Endothelial cell of umbilical vein (primary cell): ENCODE data around the gene MTMR4. TPM values are rescaled to one million over a fixed set of nuclear protein-coding genes. Genes with fewer than 3 reads are reported as not detected.

Experiments used
- BruUV-seq: library from RNA; stranded (reverse); fragments of 400-500 nt; replicated peaks from 2 replicates; lab custom pipeline; 2021; lab: Mats Ljungman, UMichigan
- CTCF ChIA-PET: fragments of 300-600, 350-600 bp; sonication (Branson Sonifier 250); formaldehyde crosslinking; loops from one replicate; lab custom pipeline; 2021; ENCODE audit warnings: antibody characterized with exemption, inconsistent platforms; lab: Charles Lee
- POLR2A ChIA-PET: fragments of 300-600, 350-600 bp; sonication (Branson Sonifier 250); formaldehyde crosslinking; loops from one replicate; lab custom pipeline; 2021; ENCODE audit warnings: antibody characterized with exemption, inconsistent platforms; lab: Charles Lee
- DNase-seq: peaks from one replicate; pipeline ENCODE4 v3.0.0-alpha.2; 2011; ENCODE audit warnings: low read depth, low spot score
- FAIRE-seq: peaks from 2 replicates; lab custom pipeline; 2011; peaks lifted over from hg19 to GRCh38; lab: Jason Lieb, UNC
- H2AFZ ChIP-seq: 2 replicates; pipeline ENCODE4 v1.6.0; 2012; ENCODE audit warnings: low read depth, low read length, control low read depth, inconsistent platforms
- H3K27ac ChIP-seq: 2 replicates; pipeline ENCODE4 v1.5.1; 2011; ENCODE audit warnings: low read depth, mild to moderate bottlenecking, control low read depth, low read length, moderate library complexity; ENCODE audit not compliant: insufficient read depth
- H3K27me3 ChIP-seq, 2 experiments: 2 replicates each; pipeline versions ENCODE4 v1.6.0 to v1.6.1; 2011; ENCODE audit warnings: low read length in 2 of 2, mixed read lengths in 1 of 2; ENCODE audit not compliant: control insufficient read depth in 2 of 2, insufficient read depth in 2 of 2
- H3K36me3 ChIP-seq, 2 experiments: 2 replicates in 1 of 2; 3 replicates in 1 of 2; pipeline ENCODE4 v1.5.1; 2011; ENCODE audit warnings: low read length in 2 of 2, mild to moderate bottlenecking in 1 of 2, moderate library complexity in 1 of 2; ENCODE audit not compliant: control insufficient read depth in 2 of 2, insufficient read depth in 2 of 2; ENCODE audit errors: extremely low read depth in 1 of 2
- H3K4me1 ChIP-seq: 3 replicates; pipeline ENCODE4 v1.5.1; 2011; ENCODE audit warnings: mild to moderate bottlenecking, low read length; ENCODE audit not compliant: control insufficient read depth, insufficient read depth; ENCODE audit errors: extremely low read depth
- H3K4me2 ChIP-seq: 2 replicates; pipeline ENCODE4 v1.6.1; 2011; ENCODE audit warnings: low read length, control low read depth, mixed read lengths; ENCODE audit not compliant: insufficient read depth
- H3K4me3 ChIP-seq, 3 experiments: fragments of 200-600 bp in 1 of 3; sonication (generic), shearing (Covaris generic) in 1 of 3; replicated peaks in 1 of 3; 2 replicates each; pipeline ENCODE4 v1.5.1; 2011 to 2016; ENCODE audit warnings: control low read depth in 3 of 3, low read length in 3 of 3, mild to moderate bottlenecking in 2 of 3, inconsistent platforms in 1 of 3, low read depth in 1 of 3, moderate library complexity in 1 of 3; ENCODE audit not compliant: insufficient read depth in 1 of 3
- H3K79me2 ChIP-seq: 2 replicates; pipeline ENCODE4 v1.6.0; 2012; ENCODE audit warnings: low read length, inconsistent platforms; ENCODE audit not compliant: control insufficient read depth, insufficient read depth
- H3K9ac ChIP-seq: replicated peaks from 2 replicates; pipeline ENCODE3; 2011; ENCODE audit warnings: low read length, control low read depth; ENCODE audit not compliant: insufficient read depth; ENCODE audit errors: extremely low read depth
- H3K9me1 ChIP-seq: replicated peaks from 3 replicates; pipeline ENCODE4 v1.6.0; 2011; ENCODE audit warnings: mild to moderate bottlenecking, low read length; ENCODE audit not compliant: control insufficient read depth, insufficient read depth; ENCODE audit errors: extremely low read depth
- H3K9me3 ChIP-seq: replicated peaks from 2 replicates; pipeline ENCODE4 v1.5.1; 2012; ENCODE audit warnings: low read length, inconsistent platforms; ENCODE audit not compliant: control insufficient read depth, insufficient read depth
- H4K20me1 ChIP-seq: replicated peaks from 2 replicates; pipeline ENCODE3; 2011; ENCODE audit warnings: mild to moderate bottlenecking, low read length; ENCODE audit not compliant: control insufficient read depth, insufficient read depth; ENCODE audit errors: extremely low read depth
- EZH2 ChIP-seq: IDR thresholded peaks from 2 replicates; pipeline ENCODE4 v1.6.1; 2012; ENCODE audit warnings: borderline replicate concordance, low read depth, mild to moderate bottlenecking, moderate library complexity, low read length, inconsistent platforms; ENCODE audit not compliant: severe bottlenecking
- FOS ChIP-seq: IDR thresholded peaks from 2 replicates; pipeline ENCODE4 v1.6.1; 2011; ENCODE audit warnings: mild to moderate bottlenecking, low read length, moderate library complexity, borderline replicate concordance; ENCODE audit not compliant: insufficient read depth
- GATA2 ChIP-seq: IDR thresholded peaks from 2 replicates; pipeline ENCODE4 v1.7.0; 2011; ENCODE audit warnings: low read depth, mild to moderate bottlenecking, moderate library complexity, mixed read lengths, low read length; ENCODE audit not compliant: insufficient read length, insufficient read depth
- JUN ChIP-seq: IDR thresholded peaks from 2 replicates; pipeline ENCODE4 v1.6.1; 2011; ENCODE audit warnings: borderline replicate concordance, low read depth; ENCODE audit not compliant: insufficient read length, insufficient read depth
- MYC ChIP-seq: IDR thresholded peaks from one replicate; pipeline ENCODE4 v1.6.1; 2011; ENCODE audit warnings: mild to moderate bottlenecking, low read depth, low read length
- POLR2A ChIP-seq: IDR thresholded peaks from 2 replicates; pipeline ENCODE4 v1.6.1; 2012; ENCODE audit warnings: low read depth, mild to moderate bottlenecking, control low read depth, low read length
- POLR2AphosphoS5 ChIP-seq: IDR thresholded peaks from 2 replicates; pipeline ENCODE4 v1.6.1; 2012; ENCODE audit warnings: low read depth, mild to moderate bottlenecking, control low read depth, low read length, moderate library complexity; ENCODE audit not compliant: insufficient read depth
- dilution Hi-C: fragments of 300-500 bp; cut with MboI; formaldehyde crosslinking; loops from one replicate; pipeline ENCODE4 v1.15.0; 2019; ENCODE audit warnings: low sequenced_read_pairs; ENCODE audit not compliant: extremely low pct_ligation_motif_present
- intact Hi-C: fragments of 100-400 bp; cut with micrococcal nuclease; formaldehyde crosslinking; loops from one replicate; pipeline ENCODE4 v1.10.0; 2022
- polyA plus RNA-seq, 4 experiments: library from polyadenylated mRNA; depleted of rRNA in 3 of 4; stranded (reverse) in 3 of 4; unstranded in 1 of 4; fragments of >200 nt; gene quantifications; 2 replicates each; pipeline versions ENCODE4 v1.2.1 to v1.2.3, GENCODE V29; 2011 to 2012; ENCODE audit warnings: missing spikeins in 1 of 4
- total RNA-seq: library from RNA; stranded (reverse); gene quantifications from 2 replicates; pipeline ENCODE4 v1.2.3, GENCODE V29; 2021
- TF ChIP-seq, protein P1 (sequence below), 2 donors: IDR thresholded peaks; 1 replicate in 1 of 2; 2 replicates in 1 of 2; pipeline ENCODE4 v1.5.1; 2011; ENCODE audit warnings: low read length in 2 of 2, mild to moderate bottlenecking in 2 of 2, moderate library complexity in 2 of 2, control low read depth in 1 of 2, inconsistent platforms in 1 of 2, low read depth in 1 of 2; ENCODE audit not compliant: insufficient read depth in 1 of 2; ENCODE audit errors: extremely low read depth in 1 of 2
- TF ChIP-seq, protein P2 (sequence below): IDR thresholded peaks from 2 replicates; pipeline ENCODE4 v1.6.1; 2011; ENCODE audit not compliant: insufficient read depth, insufficient read length

The MTMR4 gene
- total and polyA plus RNA-seq, 2 donors (not counting 3 experiments of a cell fraction or from before 2014, with no cell fraction given) = 25.1 to 41.0 TPM

DNA sequence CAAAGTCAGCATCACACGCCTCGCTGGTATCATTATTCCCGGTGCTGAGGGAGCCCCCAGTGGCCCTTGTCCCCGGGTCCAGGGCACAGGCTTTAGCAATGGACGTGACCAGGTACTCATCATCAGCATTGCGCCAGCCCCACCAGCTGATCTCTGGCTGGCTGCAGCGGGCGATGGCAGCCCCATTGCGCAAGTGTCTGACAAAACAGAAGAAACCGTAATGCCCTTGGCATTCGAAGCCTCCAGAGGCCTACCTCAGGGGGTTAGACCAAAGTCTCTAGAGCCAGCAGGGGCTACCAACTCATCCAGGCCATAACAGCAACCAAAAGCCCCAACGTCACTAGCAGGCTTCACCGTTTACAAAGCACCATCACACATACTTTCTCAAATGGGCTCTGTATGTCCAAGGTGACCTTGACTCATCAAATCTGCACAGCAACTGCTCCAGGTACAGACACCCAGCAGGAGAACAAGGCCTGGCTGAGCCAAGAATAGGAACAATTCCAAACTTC, 7.3 kb downstream of the MTMR4 start:
- H3K9me3 ChIP-seq = no peaks in the 10 kb centered on the region
- BruUV-seq = no TSS peak
- no peak for FAIRE-seq
- no peak overlapping the region for H2AFZ ChIP-seq
- no peak for DNase-seq
- CTCF ChIA-PET = no interaction called here
- POLR2A ChIA-PET = no interaction called here
- H4K20me1 ChIP-seq = no peaks in the 10 kb centered on the region
- no peaks in the 10 kb centered on the region for H3K4me1 ChIP-seq
- H3K9ac ChIP-seq = no peak overlapping the region
- no peak overlapping the region for H3K27ac ChIP-seq
- TF ChIP-seq EZH2 (no peak), GATA2 (no peak), POLR2A (no peak), POLR2AphosphoS5 (no peak), FOS (no peak), MYC (no peak), JUN (no peak)
- TF ChIP-seq, protein P1, sequence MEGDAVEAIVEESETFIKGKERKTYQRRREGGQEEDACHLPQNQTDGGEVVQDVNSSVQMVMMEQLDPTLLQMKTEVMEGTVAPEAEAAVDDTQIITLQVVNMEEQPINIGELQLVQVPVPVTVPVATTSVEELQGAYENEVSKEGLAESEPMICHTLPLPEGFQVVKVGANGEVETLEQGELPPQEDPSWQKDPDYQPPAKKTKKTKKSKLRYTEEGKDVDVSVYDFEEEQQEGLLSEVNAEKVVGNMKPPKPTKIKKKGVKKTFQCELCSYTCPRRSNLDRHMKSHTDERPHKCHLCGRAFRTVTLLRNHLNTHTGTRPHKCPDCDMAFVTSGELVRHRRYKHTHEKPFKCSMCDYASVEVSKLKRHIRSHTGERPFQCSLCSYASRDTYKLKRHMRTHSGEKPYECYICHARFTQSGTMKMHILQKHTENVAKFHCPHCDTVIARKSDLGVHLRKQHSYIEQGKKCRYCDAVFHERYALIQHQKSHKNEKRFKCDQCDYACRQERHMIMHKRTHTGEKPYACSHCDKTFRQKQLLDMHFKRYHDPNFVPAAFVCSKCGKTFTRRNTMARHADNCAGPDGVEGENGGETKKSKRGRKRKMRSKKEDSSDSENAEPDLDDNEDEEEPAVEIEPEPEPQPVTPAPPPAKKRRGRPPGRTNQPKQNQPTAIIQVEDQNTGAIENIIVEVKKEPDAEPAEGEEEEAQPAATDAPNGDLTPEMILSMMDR (IDR thresholded peaks at IDR 0.05; ENCODE audit: extremely low read depth in 1 of 2, insufficient read depth in 1 of 2, low read depth in 1 of 2, low read length in 2 of 2) = no peak
- TF ChIP-seq, protein P2, sequence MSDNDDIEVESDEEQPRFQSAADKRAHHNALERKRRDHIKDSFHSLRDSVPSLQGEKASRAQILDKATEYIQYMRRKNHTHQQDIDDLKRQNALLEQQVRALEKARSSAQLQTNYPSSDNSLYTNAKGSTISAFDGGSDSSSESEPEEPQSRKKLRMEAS = no peak
- H3K79me2 ChIP-seq = no peaks in the 10 kb centered on the region
- H3K36me3 ChIP-seq = peaks cover 10 to 62% of the 10 kb centered on the region in 2 experiments
- H3K4me2 ChIP-seq = no peak overlapping the region
- intact Hi-C loops = no loop called here
- H3K27me3 ChIP-seq = no peaks in the 10 kb centered on the region
- H3K4me3 ChIP-seq = no peak overlapping the region
- dilution Hi-C loops = no loop called here
- H3K9me1 ChIP-seq = no peaks in the 10 kb centered on the region
